Epithelial cell of esophagus (primary cell): ENCODE results near the gene DCDC2.
"Not testable (repeated sequence)": the region's sequence is repeated elsewhere in the genome, so short reads cannot be mapped to it uniquely, and the experiment has no call there.

ENCODE experiments used
- DNase-seq: peaks from one replicate; pipeline ENCODE4 v3.0.0; 2010; ENCODE audit warnings: low read depth
- H3K4me3 ChIP-seq: 2 replicates; pipeline ENCODE4 v1.5.1; 2011; ENCODE audit warnings: mild to moderate bottlenecking, low read length, control low read depth
- CTCF ChIP-seq: IDR thresholded peaks from 2 replicates; pipeline ENCODE4 v1.5.1; 2011; ENCODE audit warnings: low read depth, mild to moderate bottlenecking, low read length, control low read depth, inconsistent platforms; ENCODE audit not compliant: insufficient read depth; ENCODE audit errors: missing control alignments

Gene DCDC2

DNA sequence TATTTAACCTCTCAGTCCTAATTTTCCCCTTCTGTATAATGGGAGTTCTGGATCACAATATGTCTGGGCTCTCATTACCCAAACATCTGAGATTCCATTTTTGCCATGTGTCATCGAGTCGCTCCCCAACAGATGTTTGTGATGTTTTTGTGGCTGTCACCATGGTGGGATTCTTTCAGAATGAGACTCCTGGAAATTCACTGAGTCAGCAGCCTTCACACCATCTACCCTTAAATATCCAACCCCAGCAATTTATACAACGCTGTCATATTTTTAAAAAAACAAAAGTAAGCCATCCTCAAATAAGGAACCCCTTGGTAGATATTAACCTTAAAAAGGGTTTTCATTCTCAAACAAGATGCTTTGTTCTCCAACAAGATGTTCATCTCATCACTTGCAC, 211.0 kb downstream of the DCDC2 start:
- no peak for TF ChIP-seq CTCF

DNA sequence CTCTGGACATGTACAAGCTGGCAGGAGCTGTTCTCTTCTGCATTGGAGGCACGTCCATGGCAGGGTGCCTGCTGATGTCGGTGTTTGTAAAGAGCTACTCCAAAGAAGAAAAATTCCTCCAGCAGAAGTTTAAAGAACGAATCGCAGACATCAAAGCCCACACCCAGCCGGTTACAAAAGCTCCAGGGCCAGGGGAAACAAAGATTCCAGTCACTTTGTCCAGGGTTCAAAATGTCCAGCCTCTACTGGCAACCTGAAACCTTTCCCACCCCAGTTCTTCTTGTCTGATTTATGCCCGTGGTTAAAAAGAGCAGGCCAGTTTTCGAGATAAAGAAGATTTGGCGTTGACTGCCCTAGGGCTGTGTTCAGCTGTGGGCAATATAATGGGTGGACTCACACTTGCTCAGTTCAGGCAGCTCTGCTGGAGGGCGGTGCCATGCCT, 212.1 kb downstream of the DCDC2 start:
- H3K4me3 ChIP-seq: no peak overlapping the region
- TF ChIP-seq CTCF: no peak
- DNase-seq: no peak

More for the DNA sequence above, 211.0 kb downstream of the DCDC2 start:
- no peak overlapping the region for H3K4me3 ChIP-seq
- no peak for DNase-seq

DNA sequence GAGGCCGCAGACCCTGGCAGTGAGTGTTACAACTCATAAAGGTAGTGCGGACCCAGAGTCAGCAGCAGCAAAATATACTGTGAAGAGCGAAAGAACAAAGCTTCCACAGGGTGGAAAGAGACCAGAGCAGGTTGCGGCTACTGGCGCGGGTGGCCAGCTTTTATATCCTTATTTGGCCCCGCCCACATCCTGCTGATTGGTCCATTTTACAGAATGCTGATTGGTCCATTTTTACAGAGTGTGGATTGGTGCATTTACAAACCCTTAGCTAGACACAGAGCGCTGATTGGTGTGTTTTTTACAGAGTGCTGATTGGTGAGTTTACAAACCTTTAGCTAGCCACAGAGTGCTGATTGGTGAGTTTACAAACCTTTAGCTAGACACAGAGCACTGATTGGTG, 215.1 kb downstream of the DCDC2 start:
- not testable (repeated sequence) for DNase-seq, H3K4me3 ChIP-seq

DNA sequence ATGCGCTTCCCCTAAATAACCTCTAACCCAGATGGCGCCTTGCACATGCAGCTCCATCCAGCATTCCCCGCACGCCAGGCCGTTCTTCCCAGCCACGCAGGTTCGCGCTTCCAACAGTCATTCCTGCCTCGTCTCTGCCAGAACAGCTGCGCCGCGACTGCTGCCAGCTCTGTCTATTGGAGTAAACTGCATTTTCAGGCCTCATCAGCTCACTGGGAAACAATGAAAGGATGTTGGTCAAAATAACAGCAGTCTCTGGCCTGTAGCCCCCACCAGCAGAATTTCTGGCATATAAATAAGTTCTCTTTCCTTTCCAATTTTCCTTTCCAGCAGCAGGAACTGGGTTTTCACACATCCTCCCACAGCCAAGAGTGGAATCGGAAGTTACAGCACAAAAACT, 217.3 kb downstream of the DCDC2 start:
- no peak for DNase-seq
- no peak for TF ChIP-seq CTCF
- H3K4me3 ChIP-seq: no peak overlapping the region

- DNase-seq: no peak
- TF ChIP-seq CTCF: no peak
- H3K4me3 ChIP-seq: no peak overlapping the region
These were observed 218.2 kb downstream of the DCDC2 start for GRCh38 chr6:24139639-24140038.

DNA sequence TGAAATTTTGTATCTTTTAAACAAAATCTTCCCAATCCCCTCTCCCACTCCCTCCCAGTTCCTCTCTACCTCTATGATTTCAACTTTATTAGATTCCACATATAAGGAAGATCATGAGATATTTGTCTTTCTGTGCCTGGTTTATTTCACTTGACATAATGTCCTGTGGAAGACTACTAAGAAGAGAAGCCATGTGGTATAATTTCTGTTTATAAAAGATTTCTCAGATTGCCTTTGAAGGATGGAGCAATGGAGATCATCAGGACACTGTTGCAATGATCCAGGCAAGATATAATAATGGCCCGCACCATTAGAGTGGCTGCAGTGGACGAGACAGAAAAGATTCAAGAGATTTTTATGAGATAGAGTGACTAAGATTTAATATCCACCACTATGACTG, 218.8 kb downstream of the DCDC2 start:
- DNase-seq: no peak
- no peak for TF ChIP-seq CTCF
- no peak overlapping the region for H3K4me3 ChIP-seq

DNA sequence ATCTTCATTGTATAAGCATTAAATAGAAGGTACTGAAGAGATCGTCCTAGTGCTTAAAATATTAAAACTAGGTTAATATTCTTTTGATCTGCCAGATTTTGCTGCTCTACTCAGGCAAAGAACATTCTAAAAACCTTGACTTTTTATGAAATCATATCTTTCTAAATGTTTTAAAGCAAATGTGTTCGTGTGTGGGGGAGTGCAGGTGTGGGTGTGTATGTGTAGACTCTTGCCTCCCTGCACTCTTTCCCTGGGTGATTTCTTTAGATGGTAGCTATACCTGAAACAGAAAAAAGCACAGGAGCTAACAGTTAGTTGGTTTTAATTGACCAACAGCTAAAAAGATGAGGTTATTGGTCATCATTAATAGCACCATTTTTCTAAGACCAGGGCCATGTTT, 226.1 kb downstream of the DCDC2 start:
- no peak for DNase-seq
- TF ChIP-seq CTCF: no peak
- H3K4me3 ChIP-seq: no peak overlapping the region

DNA sequence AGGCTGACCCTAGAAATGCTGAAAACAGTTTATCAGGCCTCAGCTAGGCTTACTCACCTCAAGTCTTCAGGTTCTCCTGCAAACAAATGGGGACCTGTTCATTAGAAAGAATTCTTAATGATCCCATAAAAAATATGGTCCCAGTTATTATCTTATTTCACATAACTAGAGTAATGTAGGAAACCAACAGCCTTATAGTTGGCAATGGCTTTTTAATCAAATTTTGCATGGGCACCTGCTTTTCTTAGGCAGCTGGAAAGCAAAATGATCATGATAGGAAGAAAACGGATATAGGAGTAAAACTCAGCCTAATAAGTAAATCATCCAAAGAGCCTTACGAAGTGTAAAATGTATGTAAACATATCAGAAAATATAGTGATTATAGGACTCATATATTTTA, 230.5 kb downstream of the DCDC2 start:
- no peak overlapping the region for H3K4me3 ChIP-seq
- DNase-seq: no peak
- no peak for TF ChIP-seq CTCF
